ENCODE measurements around the gene OR7C2.

OR7C2 gene

GRCh38 chr19:14979476-14980255, 38.4 kb downstream of the OR7C2 start, which contains the start of gene SLC1A6:
TSS of gene SLC1A6 (minus strand) at chr19:14979864. CDS start at chr19:14972910, 6,954 bp downstream.
- no peak for DNase-seq

- no peak for DNase-seq
These were observed 43.8 kb downstream of the OR7C2 start for GRCh38 chr19:14985133-14985532.
